Body of pancreas (tissue), 4 donors: ENCODE results near the gene PCDHGA11.

Experiments used
- CTCF ChIP-seq, 7 experiments: fragments of 450-650 bp in 4 of 7; fragments of 200-600 bp in 3 of 7; sonication (generic) in 3 of 7; IDR thresholded peaks; one replicate each; pipeline ENCODE4 v1.5.1; 2016 to 2019; ENCODE audit warnings: antibody characterized with exemption in 7 of 7
- POLR2A ChIP-seq, 3 donors: fragments of 450-650 bp; IDR thresholded peaks; one replicate each; pipeline ENCODE4 v1.6.1; 2016; ENCODE audit warnings: antibody characterized with exemption in 3 of 3, mild to moderate bottlenecking in 2 of 3

DNA sequence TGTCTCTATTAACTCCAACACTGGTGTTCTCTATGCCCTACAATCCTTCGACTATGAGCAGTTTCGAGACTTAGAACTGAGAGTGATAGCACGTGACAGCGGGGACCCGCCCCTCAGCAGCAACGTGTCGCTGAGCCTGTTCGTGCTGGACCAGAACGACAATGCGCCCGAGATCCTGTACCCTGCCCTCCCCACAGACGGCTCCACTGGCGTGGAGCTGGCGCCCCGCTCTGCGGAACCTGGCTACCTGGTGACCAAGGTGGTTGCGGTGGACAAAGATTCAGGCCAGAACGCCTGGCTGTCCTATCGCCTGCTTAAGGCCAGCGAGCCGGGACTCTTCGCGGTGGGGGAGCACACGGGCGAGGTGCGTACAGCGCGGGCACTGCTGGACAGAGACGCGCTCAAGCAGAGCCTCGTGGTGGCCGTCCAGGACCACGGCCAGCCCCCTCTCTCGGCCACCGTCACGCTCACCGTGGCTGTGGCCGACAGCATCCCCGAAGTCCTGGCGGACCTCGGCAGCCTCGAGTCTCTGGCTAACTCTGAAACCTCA is 2.0 kb downstream of the PCDHGA11 start:
- TF ChIP-seq POLR2A (IDR thresholded peaks at IDR 0.05) (no peak), CTCF (IDR thresholded peaks at IDR 0.05) (no peak)
